Transverse colon (tissue), 4 donors: ENCODE measurements around the gene LGALS3BP.

ENCODE experiments used
- CTCF ChIP-seq, 5 experiments: fragments of 200-600 bp in 3 of 5; fragments of 450-650 bp in 2 of 5; sonication (generic) in 3 of 5; IDR thresholded peaks; 1 replicate in 2 of 5; 2 replicates in 3 of 5; pipeline ENCODE4 v1.5.1; 2016 to 2017; ENCODE audit warnings: antibody characterized with exemption in 5 of 5, inconsistent platforms in 3 of 5, mild to moderate bottlenecking in 2 of 5, moderate library complexity in 1 of 5
- EP300 ChIP-seq: sonication (generic); formaldehyde crosslinking; IDR thresholded peaks from one replicate; pipeline ENCODE4 v1.6.1; 2017; ENCODE audit warnings: antibody characterized with exemption, low read depth
- POLR2A ChIP-seq: fragments of 450-650 bp; IDR thresholded peaks from one replicate; pipeline ENCODE4 v1.6.1; 2016; ENCODE audit warnings: antibody characterized with exemption, mild to moderate bottlenecking, moderate library complexity
- POLR2AphosphoS5 ChIP-seq, 3 donors: sonication (generic); formaldehyde crosslinking; IDR thresholded peaks; one replicate each; pipeline ENCODE4 v1.6.1; 2016; ENCODE audit warnings: antibody characterized with exemption in 3 of 3

GRCh38 chr17:78979780-78980623, at the start of gene LGALS3BP:
- peak in 1 of 5 experiments; percentile 14 for TF ChIP-seq CTCF (IDR thresholded peaks at IDR 0.05)
- TF ChIP-seq EP300 = no peak
- TF ChIP-seq POLR2AphosphoS5 (IDR thresholded peaks at IDR 0.05) = peak; percentile 88 to 93 (median 92)
- peak; percentile 89 for TF ChIP-seq POLR2A
